MM.1S (cell line): ENCODE measurements around the gene ASIC2.

Source experiments
- DNase-seq: peaks from one replicate; pipeline ENCODE4 v3.0.0-alpha.2; 2015
- H2AFZ ChIP-seq: fragments of 300-600 bp; sonication (generic); 2 replicates; pipeline ENCODE4 v1.6.0; 2016; ENCODE audit warnings: antibody characterized with exemption, low read length
- H3F3A ChIP-seq: fragments of 300-600 bp; sonication (generic); 2 replicates; pipeline ENCODE4 v1.6.1; 2016; ENCODE audit warnings: mild to moderate bottlenecking, antibody characterized with exemption, low read length, moderate library complexity, mixed read lengths; ENCODE audit not compliant: insufficient read depth
- H3K27ac ChIP-seq: fragments of 300-600 bp; sonication (generic); 2 replicates; pipeline ENCODE4 v1.5.1; 2016; ENCODE audit warnings: mild to moderate bottlenecking, low read length
- H3K27me3 ChIP-seq: fragments of 300-600 bp; sonication (generic); replicated peaks from 2 replicates; pipeline ENCODE4 v1.6.0; 2016; ENCODE audit warnings: low read length; ENCODE audit not compliant: insufficient read depth
- H3K36me3 ChIP-seq: fragments of 300-600 bp; sonication (generic); replicated peaks from 2 replicates; pipeline ENCODE4 v1.6.1; 2016; ENCODE audit warnings: mild to moderate bottlenecking, low read length, mixed read lengths; ENCODE audit not compliant: insufficient read depth
- H3K4me1 ChIP-seq: fragments of 300-600 bp; sonication (generic); 2 replicates; pipeline ENCODE4 v1.6.1; 2016; ENCODE audit warnings: low read length, mixed read lengths
- H3K4me2 ChIP-seq: fragments of 300-600 bp; sonication (generic); 2 replicates; pipeline ENCODE4 v1.6.0; 2016; ENCODE audit warnings: low read depth, low read length
- H3K4me3 ChIP-seq: fragments of 300-600 bp; sonication (generic); 2 replicates; pipeline ENCODE4 v1.5.1; 2016; ENCODE audit warnings: low read length, mixed read lengths
- H3K79me2 ChIP-seq: fragments of 300-600 bp; sonication (generic); 2 replicates; pipeline ENCODE4 v1.6.1; 2016; ENCODE audit warnings: mixed run types, low read length, mixed read lengths
- H3K9ac ChIP-seq: fragments of 300-600 bp; sonication (generic); 2 replicates; pipeline ENCODE4 v1.6.1; 2016; ENCODE audit warnings: low read length, mixed read lengths
- H3K9me2 ChIP-seq: fragments of 300-600 bp; sonication (generic); replicated peaks from 2 replicates; pipeline ENCODE4 v1.6.1; 2016; ENCODE audit warnings: mild to moderate bottlenecking, low read length, mixed read lengths; ENCODE audit not compliant: insufficient read depth
- H3K9me3 ChIP-seq: fragments of 300-600 bp; sonication (generic); replicated peaks from 2 replicates; pipeline ENCODE4 v1.6.1; 2016; ENCODE audit warnings: mild to moderate bottlenecking, low read length, mixed read lengths; ENCODE audit not compliant: insufficient read depth
- H4K20me1 ChIP-seq: fragments of 300-600 bp; sonication (generic); 2 replicates; pipeline ENCODE4 v1.6.1; 2016; ENCODE audit warnings: mild to moderate bottlenecking, low read length, moderate library complexity, mixed read lengths; ENCODE audit not compliant: insufficient read depth
- EZH2 ChIP-seq: fragments of 300-600 bp; sonication (generic); optimal IDR thresholded peaks from 2 replicates; pipeline ENCODE3; 2017; ENCODE audit warnings: low read depth, mild to moderate bottlenecking, antibody characterized with exemption, low read length, mixed read lengths
- EZH2phosphoT487 ChIP-seq: fragments of 300-600 bp; sonication (generic); IDR thresholded peaks from 2 replicates; pipeline ENCODE4 v1.6.1; 2018; ENCODE audit warnings: antibody characterized with exemption, low read length
- TF ChIP-seq, protein P1 (sequence below): fragments of 300-600 bp; sonication (generic); IDR thresholded peaks from 2 replicates; pipeline ENCODE4 v1.5.1; 2016; ENCODE audit warnings: antibody characterized with exemption, low read length, mixed read lengths

ASIC2 gene

GRCh38 chr17:33210285-33210684 lies 82.8 kb downstream of the ASIC2 start:
- Histone ChIP-seq H3K27me3 (no peaks in the 10 kb centered on the region; the same call in 1 of the 2 replicates), H3K79me2 (no peaks in the 10 kb centered on the region), H3K4me1 (no peaks in the 10 kb centered on the region), H3K4me3 (no peak overlapping the region), H2AFZ (no peak overlapping the region), H4K20me1 (no peaks in the 10 kb centered on the region), H3K27ac (no peak overlapping the region), H3K9me2 (no peaks in the 10 kb centered on the region), H3K9me3 (no peaks in the 10 kb centered on the region), H3F3A (no peaks in the 10 kb centered on the region), H3K9ac (no peak overlapping the region), H3K36me3 (no peaks in the 10 kb centered on the region), H3K4me2 (no peak overlapping the region)
- TF ChIP-seq EZH2 = no peak
- TF ChIP-seq EZH2phosphoT487 = no peak
- TF ChIP-seq, protein P1, sequence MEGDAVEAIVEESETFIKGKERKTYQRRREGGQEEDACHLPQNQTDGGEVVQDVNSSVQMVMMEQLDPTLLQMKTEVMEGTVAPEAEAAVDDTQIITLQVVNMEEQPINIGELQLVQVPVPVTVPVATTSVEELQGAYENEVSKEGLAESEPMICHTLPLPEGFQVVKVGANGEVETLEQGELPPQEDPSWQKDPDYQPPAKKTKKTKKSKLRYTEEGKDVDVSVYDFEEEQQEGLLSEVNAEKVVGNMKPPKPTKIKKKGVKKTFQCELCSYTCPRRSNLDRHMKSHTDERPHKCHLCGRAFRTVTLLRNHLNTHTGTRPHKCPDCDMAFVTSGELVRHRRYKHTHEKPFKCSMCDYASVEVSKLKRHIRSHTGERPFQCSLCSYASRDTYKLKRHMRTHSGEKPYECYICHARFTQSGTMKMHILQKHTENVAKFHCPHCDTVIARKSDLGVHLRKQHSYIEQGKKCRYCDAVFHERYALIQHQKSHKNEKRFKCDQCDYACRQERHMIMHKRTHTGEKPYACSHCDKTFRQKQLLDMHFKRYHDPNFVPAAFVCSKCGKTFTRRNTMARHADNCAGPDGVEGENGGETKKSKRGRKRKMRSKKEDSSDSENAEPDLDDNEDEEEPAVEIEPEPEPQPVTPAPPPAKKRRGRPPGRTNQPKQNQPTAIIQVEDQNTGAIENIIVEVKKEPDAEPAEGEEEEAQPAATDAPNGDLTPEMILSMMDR = no peak
- no peak for DNase-seq

DNA sequence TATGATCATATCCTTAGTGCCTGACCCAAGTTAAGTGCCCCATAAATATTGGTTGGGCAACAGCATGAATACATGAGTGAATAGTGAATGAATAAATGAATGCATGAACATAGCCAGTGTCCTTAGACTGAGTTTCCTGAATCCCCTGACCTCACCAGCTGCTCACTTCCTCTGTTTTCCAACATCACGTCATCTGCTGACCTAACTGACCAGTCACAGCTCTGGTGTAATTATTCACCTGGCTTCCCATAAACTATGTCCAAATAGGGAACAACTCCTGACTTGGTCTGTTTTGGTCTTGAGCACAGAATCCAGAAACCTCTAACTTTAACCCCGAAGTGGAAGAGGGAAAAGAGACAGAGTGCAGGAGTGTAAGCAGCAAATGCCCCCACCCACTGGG lies 83.4 kb downstream of the ASIC2 start:
- Histone ChIP-seq H3K79me2 (no peaks in the 10 kb centered on the region), H3F3A (no peaks in the 10 kb centered on the region), H2AFZ (no peak overlapping the region), H3K27ac (no peak overlapping the region), H3K36me3 (no peaks in the 10 kb centered on the region), H3K9ac (no peak overlapping the region), H3K4me2 (no peak overlapping the region), H3K27me3 (no peaks in the 10 kb centered on the region; the same call in 1 of the 2 replicates), H3K9me3 (no peaks in the 10 kb centered on the region), H3K9me2 (no peaks in the 10 kb centered on the region), H3K4me1 (no peaks in the 10 kb centered on the region), H4K20me1 (no peaks in the 10 kb centered on the region), H3K4me3 (no peak overlapping the region)
- DNase-seq = no peak
- TF ChIP-seq, protein P1 = no peak
- no peak for TF ChIP-seq EZH2
- TF ChIP-seq EZH2phosphoT487 = no peak

- Histone ChIP-seq H3K4me1 (no peaks in the 10 kb centered on the region), H3F3A (no peaks in the 10 kb centered on the region), H3K36me3 (no peaks in the 10 kb centered on the region), H2AFZ (no peak overlapping the region), H3K79me2 (no peaks in the 10 kb centered on the region), H3K4me3 (no peak overlapping the region), H4K20me1 (no peaks in the 10 kb centered on the region), H3K9me3 (no peaks in the 10 kb centered on the region), H3K27me3 (no peaks in the 10 kb centered on the region; the same call in 1 of the 2 replicates), H3K4me2 (no peak overlapping the region), H3K9me2 (no peaks in the 10 kb centered on the region), H3K9ac (no peak overlapping the region), H3K27ac (no peak overlapping the region)
- no peak for DNase-seq
- TF ChIP-seq, protein P1 = no peak
- TF ChIP-seq EZH2phosphoT487 (no peak), EZH2 (no peak)
Observed at GRCh38 chr17:33207231-33207630, 85.9 kb downstream of the ASIC2 start.
